Astrocyte of the spinal cord (primary cell): ENCODE results near the gene RAPGEF5.

Experiments used
- DNase-seq: peaks from one replicate; pipeline ENCODE4 v3.0.0; 2011; ENCODE audit warnings: low read depth, low spot score
- H3K4me3 ChIP-seq: 2 replicates; pipeline ENCODE4 v1.5.1; 2011; ENCODE audit warnings: low read depth, mild to moderate bottlenecking, low read length, moderate library complexity
- CTCF ChIP-seq: IDR thresholded peaks from 2 replicates; pipeline ENCODE4 v1.5.1; 2012; ENCODE audit warnings: low read depth, mild to moderate bottlenecking, low read length, inconsistent platforms
- in situ Hi-C: cut with HindIII; loops from 2 replicates; pipeline ENCODE4 v1.10.0; 2017; ENCODE audit warnings: low sequenced_read_pairs

RAPGEF5 gene

GRCh38 chr7:22394739-22395138 is 37.8 kb upstream of the RAPGEF5 start:
- TF ChIP-seq CTCF = no peak
- in situ Hi-C loops = no loop called here
- no peak overlapping the region for H3K4me3 ChIP-seq
- DNase-seq = no peak

GRCh38 chr7:22393913-22394729 is 37.2 kb upstream of the RAPGEF5 start:
- TF ChIP-seq CTCF = no peak
- in situ Hi-C loops = no loop called here
- H3K4me3 ChIP-seq = no peak overlapping the region
- no peak for DNase-seq

- in situ Hi-C loops = no loop called here
- no peak for TF ChIP-seq CTCF
- DNase-seq = no peak
- no peak overlapping the region for H3K4me3 ChIP-seq
These were observed 33.6 kb upstream of the RAPGEF5 start for GRCh38 chr7:22390516-22390915.

GRCh38 chr7:22389892-22390291 is 32.9 kb upstream of the RAPGEF5 start:
- in situ Hi-C loops = no loop called here
- no peak for DNase-seq
- TF ChIP-seq CTCF = no peak
- H3K4me3 ChIP-seq = no peak overlapping the region

GRCh38 chr7:22387583-22387982 is 30.6 kb upstream of the RAPGEF5 start:
- DNase-seq = peak; percentile 73

GRCh38 chr7:22386865-22387264 is 29.9 kb upstream of the RAPGEF5 start:
- no peak for TF ChIP-seq CTCF
- in situ Hi-C loops = no loop called here
- DNase-seq = no peak
- no peak overlapping the region for H3K4me3 ChIP-seq

More at GRCh38 chr7:22387583-22387982, 30.6 kb upstream of the RAPGEF5 start:
- no peak overlapping the region for H3K4me3 ChIP-seq
- TF ChIP-seq CTCF = no peak
- in situ Hi-C loops = no loop called here
